Right renal pelvis (tissue), 4 donors: ENCODE measurements around the gene CEP164. TPM values are rescaled to one million over a fixed set of nuclear protein-coding genes. Genes with fewer than 3 reads are reported as not detected.
"Not testable (repeated sequence)": the region's sequence is repeated elsewhere in the genome, so short reads cannot be mapped to it uniquely, and the experiment has no call there.

ENCODE experiments used
- DNase-seq, 4 donors: peaks; one replicate each; pipeline ENCODE4 v3.0.0-alpha.2; 2013; ENCODE audit warnings: low read depth in 4 of 4, low spot score in 3 of 4, missing footprints in 1 of 4
- polyA plus RNA-seq, 4 donors: library from polyadenylated mRNA; unstranded; fragments of 120-200 nt; gene quantifications; one replicate each; pipeline ENCODE4 v1.2.1, GENCODE V29; 2013; ENCODE audit not compliant: insufficient read length in 4 of 4

The CEP164 gene
- polyA plus RNA-seq, 4 donors = 20.0 to 27.4 (median 24.2) TPM

DNA sequence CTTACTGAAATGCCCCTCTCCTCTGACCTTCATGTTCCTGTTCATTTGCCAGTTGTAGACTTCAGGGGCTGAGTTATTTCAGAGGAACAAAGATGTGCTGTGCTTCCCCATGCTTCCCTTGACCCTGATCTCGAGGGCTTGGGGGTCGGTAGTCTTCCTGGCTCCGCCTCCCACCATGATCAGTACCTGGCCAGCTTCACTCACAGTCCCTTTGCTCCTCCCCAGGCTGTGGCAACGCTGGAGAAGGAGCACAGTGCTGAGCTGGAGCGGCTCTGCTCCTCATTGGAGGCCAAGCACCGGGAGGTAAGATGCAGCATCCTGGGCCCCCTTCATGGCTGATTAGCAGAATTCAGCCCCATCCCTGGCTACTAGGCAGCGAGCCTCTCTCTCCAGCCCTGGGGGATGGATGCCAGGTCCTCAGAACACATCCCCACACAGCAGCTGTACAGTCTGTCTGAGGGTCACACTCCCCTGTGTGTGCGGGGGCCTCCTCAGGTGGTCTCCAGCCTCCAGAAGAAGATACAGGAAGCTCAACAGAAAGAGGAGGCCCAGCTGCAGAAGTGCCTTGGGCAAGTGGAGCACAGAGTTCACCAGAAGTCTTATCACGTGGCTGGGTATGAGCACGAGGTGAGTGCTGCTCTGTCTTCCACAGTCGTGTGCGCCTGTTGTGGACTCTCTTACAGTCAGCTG, 64.5 kb downstream of the CEP164 start:
- no peak for DNase-seq

DNA sequence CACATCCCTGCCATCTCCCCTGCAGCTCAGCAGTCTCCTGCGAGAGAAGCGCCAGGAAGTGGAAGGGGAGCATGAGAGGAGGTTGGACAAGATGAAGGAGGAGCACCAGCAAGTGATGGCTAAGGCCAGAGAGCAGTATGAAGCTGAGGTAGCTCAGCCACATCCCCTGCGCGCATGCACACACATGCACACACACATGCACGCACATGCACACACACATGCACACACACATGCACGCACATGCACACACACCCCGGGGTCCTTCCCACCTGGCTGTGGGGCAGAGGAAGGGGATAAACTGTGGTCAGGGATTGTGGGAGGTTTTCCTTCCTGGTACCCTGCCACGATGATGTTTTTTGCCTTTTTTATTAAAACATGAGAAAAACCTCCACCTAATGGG, 65.3 kb downstream of the CEP164 start:
- DNase-seq = no peak

DNA sequence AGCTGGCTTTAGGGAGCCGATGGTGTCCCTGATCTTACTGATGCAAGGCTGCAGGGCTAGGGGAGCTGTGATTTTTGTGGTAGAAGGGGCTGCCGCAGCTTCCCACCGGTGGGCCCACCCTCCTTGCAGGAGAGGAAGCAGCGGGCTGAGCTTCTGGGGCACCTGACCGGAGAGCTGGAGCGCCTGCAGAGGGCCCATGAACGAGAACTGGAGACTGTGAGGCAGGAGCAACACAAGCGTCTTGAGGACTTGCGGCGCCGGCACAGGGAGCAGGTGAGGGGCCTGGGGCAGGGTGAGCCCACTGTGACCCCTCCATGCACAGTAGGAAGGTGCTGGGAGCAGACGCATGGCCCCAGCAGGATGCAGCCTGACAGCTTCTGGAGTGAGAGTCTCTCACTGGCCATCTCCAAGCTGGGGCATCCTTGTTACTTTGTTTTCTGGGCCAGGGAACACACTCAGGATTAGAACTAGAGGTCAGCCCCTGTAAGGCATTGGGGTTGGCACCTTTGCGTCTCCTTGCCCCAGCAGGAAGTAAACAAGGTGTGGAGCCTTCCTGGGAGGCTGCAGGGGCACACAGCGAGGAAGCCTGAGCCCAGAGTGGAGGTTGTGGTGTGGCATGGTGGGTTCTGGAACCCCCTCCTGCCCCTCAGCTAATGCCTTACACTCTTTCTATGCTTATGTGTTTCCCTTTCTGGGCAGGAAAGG, 66.7 kb downstream of the CEP164 start:
- DNase-seq = no peak

DNA sequence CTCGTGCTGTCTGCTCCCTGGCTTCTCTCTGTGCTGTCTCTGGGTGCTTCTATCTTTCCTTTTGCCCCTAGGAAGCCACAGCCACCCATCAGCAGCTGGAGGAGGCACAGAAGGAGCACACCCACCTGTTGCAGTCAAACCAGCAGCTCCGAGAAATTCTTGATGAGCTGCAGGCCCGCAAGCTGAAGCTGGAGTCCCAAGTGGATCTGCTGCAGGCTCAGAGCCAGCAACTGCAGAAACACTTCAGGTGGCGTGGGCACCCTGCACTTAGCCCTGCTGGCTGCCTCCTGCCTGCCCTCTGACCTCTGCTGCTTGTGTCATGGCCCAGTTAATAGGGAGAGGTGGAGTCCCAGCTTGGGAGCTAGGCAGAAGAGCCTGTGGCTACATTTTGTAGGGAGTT, 67.8 kb downstream of the CEP164 start:
- no peak for DNase-seq

DNA sequence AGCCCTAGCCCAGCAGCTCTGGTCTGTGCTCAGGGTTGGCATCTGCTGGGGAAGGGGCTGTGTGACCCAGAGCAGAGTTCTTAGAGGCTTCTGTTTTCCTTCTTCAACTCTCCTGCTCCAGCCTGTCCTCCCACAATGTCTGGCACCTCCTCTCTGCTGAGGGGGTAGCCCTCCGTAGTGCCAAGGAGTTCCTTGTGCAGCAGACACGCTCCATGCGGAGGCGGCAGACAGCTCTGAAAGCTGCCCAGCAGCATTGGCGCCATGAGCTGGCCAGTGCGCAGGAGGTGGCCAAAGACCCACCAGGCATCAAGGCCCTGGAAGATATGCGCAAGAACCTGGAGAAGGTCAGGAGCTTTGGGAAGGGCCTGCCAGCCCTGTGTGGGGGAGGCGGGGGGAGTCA, 69.3 kb downstream of the CEP164 start:
- no peak for DNase-seq

DNA sequence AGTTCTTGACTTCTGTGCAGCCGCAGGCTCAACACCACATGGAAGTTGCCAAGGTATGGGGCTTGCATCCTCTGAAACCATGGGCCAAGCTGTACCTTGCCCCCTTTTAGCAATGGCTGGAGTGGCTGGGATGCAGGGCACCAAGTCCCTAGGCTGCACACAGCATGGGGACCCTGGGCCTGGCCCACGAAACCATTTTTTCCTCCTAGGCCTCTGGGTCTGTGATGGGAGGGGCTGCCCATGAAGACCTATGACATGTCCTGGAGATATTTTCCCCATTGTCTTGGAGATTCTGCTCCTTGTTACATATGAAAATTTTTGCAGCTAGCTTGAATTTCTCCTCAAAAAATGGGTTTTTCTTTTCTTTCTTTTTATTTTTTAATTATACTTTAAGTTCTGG, 71.0 kb downstream of the CEP164 start:
- DNase-seq = not testable (repeated sequence)

DNA sequence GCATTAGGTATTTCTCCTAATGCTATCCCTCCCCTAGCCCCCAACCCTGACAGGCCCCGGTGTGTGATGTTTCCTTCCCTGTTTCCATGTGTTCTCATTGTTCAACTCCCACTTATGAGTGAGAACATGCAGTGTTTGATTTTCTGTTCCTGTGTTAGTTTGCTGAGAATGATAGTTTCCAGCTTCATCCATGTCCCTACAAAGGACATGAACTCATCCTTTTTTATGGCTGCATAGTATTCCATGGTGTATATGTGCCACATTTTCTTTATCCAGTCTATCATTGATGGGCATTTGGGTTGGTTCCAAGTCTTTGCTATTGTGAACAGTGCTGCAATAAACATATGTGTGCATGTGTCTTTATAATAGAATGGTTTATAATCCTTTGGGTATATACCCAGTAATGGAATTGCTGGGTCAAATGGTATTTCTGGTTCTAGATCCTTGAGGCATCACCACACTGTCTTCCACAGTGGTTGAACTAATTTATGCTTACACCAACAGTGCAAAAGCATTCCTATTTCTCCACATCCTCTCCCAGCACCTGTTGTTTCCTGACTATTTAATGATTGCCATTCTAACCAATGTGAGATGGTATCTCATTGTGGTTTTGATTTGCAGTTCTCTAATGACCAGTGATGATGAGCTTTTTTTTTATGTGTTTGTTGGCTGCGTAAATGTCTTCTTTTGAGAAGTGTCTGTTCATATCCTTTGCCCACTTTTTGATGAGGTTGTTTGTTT, 71.6 kb downstream of the CEP164 start:
- not testable (repeated sequence) for DNase-seq

DNA sequence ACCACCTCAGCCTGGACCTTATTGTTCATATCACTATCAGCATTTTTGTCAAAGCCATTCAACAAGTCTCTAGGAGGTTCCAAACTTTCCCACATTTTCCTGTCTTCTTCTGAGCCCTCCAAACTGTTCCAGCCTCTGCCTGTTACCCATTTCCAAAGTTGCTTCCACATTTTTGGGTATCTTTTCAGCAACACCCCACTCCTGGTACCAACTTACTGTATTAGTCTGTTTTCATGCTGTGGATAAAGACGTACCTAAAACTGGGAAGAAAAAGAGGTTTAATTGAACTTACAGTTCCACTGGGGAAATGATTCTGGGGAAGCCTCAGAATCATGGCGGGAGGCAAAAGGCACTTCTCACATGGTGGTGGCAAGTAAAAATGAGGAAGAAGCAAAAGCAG, 78.2 kb downstream of the CEP164 start:
- DNase-seq = not testable (repeated sequence)

DNA sequence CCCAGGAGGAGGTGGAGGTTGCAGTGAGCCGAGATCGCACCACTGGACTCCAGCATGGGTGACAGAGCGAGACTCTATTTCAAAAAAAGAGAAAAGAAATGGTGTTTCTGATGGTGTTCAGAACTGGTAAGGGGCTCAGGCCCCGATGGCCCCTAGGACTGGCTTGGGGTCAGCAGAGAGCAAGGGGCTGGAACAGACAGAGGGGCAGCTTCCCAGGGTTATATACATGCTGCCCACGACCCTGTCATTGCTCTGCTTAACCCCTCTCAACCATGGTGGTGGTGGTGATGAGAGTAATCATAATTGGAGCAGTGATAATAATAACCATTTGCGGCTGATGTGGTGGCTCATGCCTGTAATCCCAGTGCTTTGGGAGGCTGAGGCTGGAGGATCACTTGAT, 79.4 kb downstream of the CEP164 start:
- no peak for DNase-seq

DNA sequence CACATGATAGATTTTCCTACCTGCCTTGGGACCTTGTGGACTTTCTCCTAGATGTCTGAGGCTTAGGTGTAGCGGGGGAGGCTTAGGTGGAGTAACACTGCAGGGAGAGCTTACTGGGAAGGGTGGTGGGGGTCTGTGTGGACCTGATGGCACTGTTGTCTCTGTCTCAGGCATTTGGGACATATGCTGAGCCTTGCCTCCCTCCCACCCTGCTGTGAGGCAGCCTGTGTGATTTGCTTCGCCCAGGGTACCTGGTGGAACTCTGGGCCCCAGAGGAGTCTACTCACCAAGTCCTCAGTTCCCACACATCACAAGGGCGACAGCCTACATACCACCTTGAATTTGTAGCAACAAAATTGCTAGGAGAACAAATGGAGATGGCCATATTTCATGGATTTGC, 80.7 kb downstream of the CEP164 start:
- DNase-seq = no peak

DNA sequence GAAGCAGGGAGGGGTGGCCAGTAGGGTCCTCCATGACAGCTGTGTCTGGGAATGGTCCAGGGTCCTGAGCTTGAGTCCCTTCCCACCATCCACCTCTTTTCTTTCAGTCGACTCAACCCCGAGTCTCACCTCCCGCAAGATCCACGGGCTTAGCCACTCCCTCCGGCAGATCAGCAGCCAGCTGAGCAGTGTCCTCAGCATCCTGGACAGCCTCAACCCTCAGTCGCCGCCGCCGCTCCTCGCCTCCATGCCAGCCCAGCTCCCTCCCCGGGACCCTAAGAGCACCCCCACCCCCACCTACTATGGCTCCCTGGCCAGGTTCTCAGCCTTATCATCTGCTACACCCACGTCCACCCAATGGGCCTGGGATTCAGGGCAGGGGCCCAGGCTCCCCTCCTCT, 81.9 kb downstream of the CEP164 start:
- no peak for DNase-seq

DNA sequence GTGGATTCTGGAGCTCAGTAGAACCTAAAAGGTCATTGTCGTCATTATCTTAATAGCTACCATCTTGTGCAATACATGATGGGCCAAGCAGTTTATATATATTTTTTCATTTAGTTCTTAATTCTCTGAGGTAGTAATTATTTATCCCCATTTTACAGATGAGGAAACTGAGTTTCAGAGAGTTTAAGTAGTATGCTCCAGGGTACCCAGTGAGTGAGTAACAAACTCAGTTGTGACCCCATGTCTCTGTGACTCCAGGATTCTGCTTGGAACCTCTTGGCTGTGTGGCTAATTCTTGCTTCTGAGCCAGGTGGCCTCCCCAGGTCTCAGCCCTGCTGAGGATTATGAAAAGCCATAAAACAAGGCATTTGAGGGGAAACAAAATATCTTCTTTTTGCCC, 82.6 kb downstream of the CEP164 start:
- DNase-seq = no peak

DNA sequence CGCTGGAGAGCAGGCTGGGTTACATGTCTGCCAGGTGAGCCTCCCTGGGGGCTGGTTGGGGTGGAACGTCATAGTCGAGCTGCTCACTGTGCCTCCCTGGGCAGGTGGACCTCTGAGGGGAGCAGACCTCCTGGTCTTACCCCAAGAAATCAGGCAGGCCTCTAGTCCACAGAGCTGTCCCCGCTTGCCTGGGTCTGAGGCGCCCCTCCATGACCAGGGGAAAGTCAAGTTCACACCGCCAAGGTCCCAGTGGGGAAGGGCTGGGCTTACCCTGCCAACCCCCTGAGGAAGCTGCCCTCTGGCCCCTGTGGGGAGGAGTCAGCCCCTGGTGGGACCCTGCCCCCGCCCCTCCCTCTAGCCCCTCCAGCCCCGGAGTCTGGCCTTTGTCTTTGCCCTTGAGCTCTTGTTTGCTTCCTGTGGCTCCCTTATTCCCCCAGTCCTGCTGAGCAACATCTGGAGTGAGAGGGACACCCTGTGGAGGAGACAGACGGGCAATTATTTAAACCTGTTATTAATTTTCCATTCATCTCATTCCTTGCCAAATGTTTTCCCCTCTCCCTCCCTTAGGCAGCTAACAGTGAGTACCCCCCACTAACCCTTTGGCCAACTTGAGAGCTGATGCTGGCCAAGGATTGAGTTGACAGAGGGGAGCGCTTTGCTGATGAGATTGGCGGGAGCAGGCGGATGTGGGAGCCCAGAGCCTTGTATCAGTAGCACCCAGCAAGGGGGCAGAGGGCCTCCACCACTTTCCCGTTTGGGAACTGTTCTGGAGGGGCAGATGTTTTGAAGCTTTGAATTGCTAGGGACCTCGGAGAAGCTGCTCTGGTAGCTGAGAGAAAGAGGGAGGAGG, 83.4 kb downstream of the CEP164 start:
- DNase-seq = no peak

DNA sequence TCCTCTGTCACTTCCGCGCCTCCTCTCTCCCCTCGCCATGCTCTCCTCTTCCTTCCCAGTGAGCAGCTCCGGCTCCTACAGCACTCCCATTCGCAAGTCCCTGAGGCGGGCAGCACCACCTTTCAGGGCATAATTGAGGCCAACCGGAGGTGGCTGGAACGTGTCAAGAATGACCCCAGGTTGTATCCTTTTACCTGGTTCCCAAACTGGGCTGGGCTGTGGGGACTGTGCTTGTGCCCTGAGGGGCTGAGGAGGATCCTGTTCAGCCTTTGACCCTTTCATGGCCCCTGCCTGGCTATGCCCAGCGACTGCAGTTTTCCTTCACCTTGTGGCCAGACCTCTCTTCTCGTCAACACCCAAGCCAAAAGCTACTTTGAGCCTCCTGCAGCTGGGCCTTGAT, 84.1 kb downstream of the CEP164 start:
- DNase-seq = no peak

DNA sequence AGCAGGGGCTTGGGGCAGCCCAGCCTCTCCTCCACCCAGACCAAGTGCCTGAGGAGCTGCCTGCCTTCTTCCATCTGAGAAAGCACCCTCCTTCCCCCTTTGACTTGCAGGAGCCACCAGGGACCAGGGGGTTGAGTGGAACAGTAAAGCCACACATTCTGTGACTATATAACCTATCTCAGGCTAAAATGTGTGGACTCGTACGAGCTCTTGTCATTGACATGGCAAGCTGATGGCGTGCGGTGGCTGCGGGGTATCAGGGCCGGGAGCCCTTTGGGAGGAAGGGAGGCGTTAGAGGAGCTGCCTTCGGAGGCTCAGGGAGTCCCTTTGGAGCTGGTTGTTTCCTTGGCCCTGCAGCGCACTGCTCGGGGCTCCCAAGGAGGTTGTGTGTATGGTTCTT, 84.5 kb downstream of the CEP164 start:
- DNase-seq = no peak

DNA sequence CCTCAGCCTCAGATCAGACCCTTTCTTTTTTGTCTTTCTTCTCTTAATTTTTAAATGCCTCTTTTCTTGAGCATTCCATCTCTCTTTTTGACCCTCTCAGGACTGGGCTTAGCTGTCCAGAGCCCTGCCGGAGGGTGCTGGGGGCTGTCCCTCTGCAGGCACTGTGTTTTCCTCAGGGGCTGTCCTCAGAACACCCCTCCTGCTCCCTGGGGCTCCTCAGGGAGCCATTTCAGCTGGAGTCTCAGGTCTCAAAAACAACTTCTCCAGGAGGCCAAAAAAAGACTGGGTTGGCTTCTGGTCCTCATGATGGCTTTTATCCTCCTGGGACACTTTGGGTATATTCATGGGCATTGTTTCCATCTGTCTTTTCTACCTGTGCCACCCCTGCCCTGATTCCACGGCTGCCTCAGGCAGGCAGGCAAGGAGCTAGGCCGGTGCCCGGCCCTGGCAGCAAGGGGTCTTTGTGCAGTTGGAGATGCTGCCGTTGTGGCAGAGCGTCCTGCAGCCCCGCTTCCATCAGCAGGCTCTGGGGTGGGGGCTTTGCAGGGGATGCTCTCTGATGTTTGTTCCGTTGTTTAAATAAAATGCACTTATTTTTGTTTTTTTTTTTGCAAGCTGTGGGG, 85.1 kb downstream of the CEP164 start:
- no peak for DNase-seq

DNA sequence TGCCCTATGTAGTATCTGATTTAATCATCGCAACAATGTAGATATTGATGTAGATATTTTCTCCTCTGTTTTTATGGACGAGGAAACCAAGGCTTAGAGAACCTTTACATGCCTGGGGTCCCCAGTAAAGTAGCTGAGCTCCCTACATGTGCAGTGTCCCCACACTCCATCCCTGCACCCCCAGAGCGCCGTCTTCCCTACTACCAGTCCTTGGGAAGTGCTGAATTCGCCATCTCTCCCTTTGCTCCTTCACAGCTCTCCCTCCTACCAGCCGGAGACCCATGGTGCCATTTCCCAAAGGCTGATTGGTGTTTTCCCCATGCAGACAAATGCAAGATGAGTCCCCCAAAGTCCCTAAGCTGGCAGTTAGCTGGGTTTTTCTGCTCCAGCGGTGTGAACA, 86.0 kb downstream of the CEP164 start:
- DNase-seq = no peak

DNA sequence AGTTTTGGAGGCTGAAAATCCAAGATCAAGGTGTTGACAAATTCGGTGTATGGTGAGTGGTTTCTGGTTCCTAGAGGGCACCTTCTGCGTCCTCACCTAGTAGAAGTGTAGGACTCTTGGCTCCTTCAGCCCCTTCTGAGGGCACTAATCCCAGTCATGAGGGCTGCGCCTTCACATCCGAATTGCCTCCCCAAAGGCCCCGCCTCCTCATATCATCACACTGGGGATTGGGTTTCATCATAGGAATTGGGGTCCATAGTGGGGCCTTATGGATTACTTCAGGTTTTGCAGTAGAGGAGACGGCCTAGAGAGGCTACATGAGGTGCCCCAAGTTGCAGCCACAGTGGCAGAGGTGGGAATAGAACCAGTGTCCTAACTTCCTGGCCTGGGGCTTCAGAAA, 87.1 kb downstream of the CEP164 start:
- DNase-seq = no peak

DNA sequence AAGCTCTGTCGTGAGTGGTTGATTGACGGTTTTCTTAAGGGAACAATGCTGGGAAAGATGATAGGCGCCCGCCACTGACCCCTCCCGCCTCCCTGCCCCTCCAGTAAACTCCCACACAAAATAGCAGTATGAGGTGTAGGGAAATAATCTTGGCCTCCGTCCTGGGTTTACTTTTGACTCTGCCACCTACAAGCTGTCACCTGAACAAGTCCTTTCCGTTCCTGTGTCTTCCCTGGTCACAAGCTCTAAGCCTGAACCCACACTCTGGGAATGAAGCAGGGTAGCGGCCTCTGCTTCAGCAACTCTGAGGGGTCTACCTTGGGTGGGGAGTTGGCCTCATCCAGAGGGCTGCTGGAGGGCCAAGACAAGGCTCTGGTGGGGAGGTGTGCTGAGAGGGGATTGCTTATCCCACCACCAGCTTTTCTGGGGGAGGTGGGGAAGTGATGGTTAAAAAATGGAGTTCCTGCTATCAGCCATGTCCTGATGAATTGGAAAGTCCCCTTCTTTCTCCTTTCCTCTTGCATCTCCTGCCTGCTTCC, 87.8 kb downstream of the CEP164 start:
- no peak for DNase-seq

DNA sequence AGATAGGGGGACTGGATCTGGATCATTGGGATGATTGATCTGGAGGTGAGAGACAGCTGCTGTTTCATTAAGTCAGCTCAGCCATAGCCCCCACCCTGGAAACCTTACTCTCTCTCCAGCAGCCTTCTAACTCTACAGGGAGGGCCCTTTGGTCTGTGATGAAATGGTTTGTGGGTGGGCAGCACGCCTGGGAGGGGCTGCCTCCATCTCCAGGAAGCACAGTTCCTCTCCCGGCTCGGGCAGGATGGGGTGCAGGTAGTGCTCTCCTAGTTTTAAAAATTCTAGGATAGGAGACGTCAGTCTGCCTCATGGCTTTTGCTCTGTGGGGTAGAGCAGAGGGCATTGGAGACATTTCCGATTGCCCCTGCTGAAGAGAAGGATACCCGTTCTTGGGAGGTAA, 89.7 kb downstream of the CEP164 start:
- DNase-seq = no peak
